ENCODE measurements around the gene MINDY4. TPM values are rescaled to one million over a fixed set of nuclear protein-coding genes. Genes with fewer than 3 reads are reported as not detected.

MINDY4 gene
- total RNA-seq: 13.2 TPM

GRCh38 chr7:30771174-30771879, at the start of gene MINDY4:
Gene MINDY4 (plus strand): TSS chr7:30771417. CDS start chr7:30771494, 77 bp downstream.

GRCh38 chr7:30751696-30752273, 19.4 kb upstream of the MINDY4 start, which contains the start of gene INMT:
Gene INMT (plus strand): TSS chr7:30752135. CDS start chr7:30752151, 16 bp downstream.

GRCh38 chr7:30911561-30911969, 140.3 kb downstream of the MINDY4 start, which contains the start of gene AQP1:
Gene AQP1 (plus strand): TSS chr7:30911853. CDS start chr7:30911910, 57 bp downstream.

Other genes starting within 250 kb of the MINDY4 start
- gene GARS1, start 176.5 kb upstream of the MINDY4 start, total RNA-seq: 67.3 TPM
- 0.64 TPM for gene CRHR2, start 89.0 kb upstream of the MINDY4 start, total RNA-seq
- gene INMT, start 19.3 kb upstream of the MINDY4 start, total RNA-seq: 9.5 TPM
- 143 TPM for gene AQP1, start 140.4 kb downstream of the MINDY4 start, total RNA-seq
- not detected for gene GHRHR, start 192.5 kb downstream of the MINDY4 start, total RNA-seq

Data from metanephros (tissue), 1 donor.